K562 (cell line): ENCODE measurements around the gene MAD1L1. TPM values are rescaled to one million over a fixed set of nuclear protein-coding genes. Genes with fewer than 3 reads are reported as not detected.

Experiments used
- ATAC-seq: fragments of 200-7000 bp; cut with Tn5 transposase; 3 replicates; pipeline ENCODE4 v1.9.1; 2020; ENCODE audit warnings: moderate library complexity
- BruUV-seq: library from RNA; stranded (reverse); fragments of 400-500 nt; replicated peaks from 2 replicates; lab custom pipeline; 2021; lab: Mats Ljungman, UMichigan
- CTCF ChIA-PET: fragments of 300-600 bp; formaldehyde crosslinking; extraction: SDS; loops from one replicate; lab custom pipeline; 2021; ENCODE audit warnings: low intra/inter-chr PET ratio; lab: Yijun Ruan, JAX
- POLR2A ChIA-PET: fragments of 300-600, 350-650 bp; sonication (Branson Sonifier 250); formaldehyde crosslinking; extraction: SDS; loops from one replicate; lab custom pipeline; 2021; ENCODE audit warnings: antibody characterized with exemption, inconsistent platforms; lab: Yijun Ruan, JAX
- DNase-seq, 4 experiments: peaks; one replicate each; pipeline versions ENCODE4 v3.0.0 to v3.0.0-alpha.2; 2011 to 2018; ENCODE audit warnings: low spot score in 3 of 4, mixed read lengths in 3 of 4; ENCODE audit errors: extremely low read depth in 1 of 4
- FAIRE-seq: peaks from 2 replicates; lab custom pipeline; 2011; peaks lifted over from hg19 to GRCh38; lab: Jason Lieb, UNC
- H2AFZ ChIP-seq: 2 replicates; pipeline ENCODE4 v1.6.0; 2011; ENCODE audit warnings: low read depth, low read length, control low read depth, inconsistent platforms
- H3K27ac ChIP-seq: fragments of 200-600 bp; 3 replicates; pipeline ENCODE4 v1.8.0; 2011; ENCODE audit warnings: low read depth, mild to moderate bottlenecking, control low read depth, inconsistent platforms, low read length, moderate library complexity, mixed read lengths; ENCODE audit errors: extremely low read depth
- H3K27me3 ChIP-seq, 2 experiments: fragments of 300-600 bp in 1 of 2; 2 replicates in 1 of 2; 3 replicates in 1 of 2; pipeline versions ENCODE4 v1.6.0 to v1.8.0; 2011; ENCODE audit warnings: inconsistent platforms in 2 of 2, low read length in 2 of 2, mild to moderate bottlenecking in 1 of 2, mixed read lengths in 1 of 2, moderate library complexity in 1 of 2; ENCODE audit not compliant: control insufficient read depth in 2 of 2, insufficient read depth in 2 of 2
- H3K36me3 ChIP-seq: fragments of 300-600 bp; 3 replicates; pipeline ENCODE4 v1.8.0; 2011; ENCODE audit warnings: mild to moderate bottlenecking, low read length, inconsistent platforms; ENCODE audit not compliant: control insufficient read depth, insufficient read depth
- H3K4me1 ChIP-seq, 2 experiments: fragments of 200-600 bp in 1 of 2; replicated peaks in 1 of 2; 2 replicates in 1 of 2; 3 replicates in 1 of 2; pipeline versions ENCODE4 v1.5.1 to v1.8.0; 2011; ENCODE audit warnings: inconsistent platforms in 2 of 2, low read length in 2 of 2, mild to moderate bottlenecking in 1 of 2, mixed read lengths in 1 of 2, moderate library complexity in 1 of 2; ENCODE audit not compliant: control insufficient read depth in 2 of 2, insufficient read depth in 2 of 2
- H3K4me2 ChIP-seq: 2 replicates; pipeline ENCODE4 v1.6.1; 2011; ENCODE audit warnings: low read length, control low read depth, inconsistent platforms, mixed read lengths; ENCODE audit not compliant: insufficient read depth
- H3K4me3 ChIP-seq: fragments of 200-600 bp; sonication (generic), shearing (Covaris generic); 2 replicates; pipeline ENCODE4 v1.5.1; 2016; ENCODE audit warnings: control low read depth, inconsistent platforms
- H3K79me2 ChIP-seq: fragments of 200-600 bp; 3 replicates; pipeline ENCODE4 v1.8.0; 2011; ENCODE audit warnings: low read length, inconsistent platforms; ENCODE audit not compliant: control insufficient read depth, insufficient read depth
- H3K9ac ChIP-seq, 2 experiments: 2 replicates each; pipeline versions ENCODE4 v1.6.0 to v1.6.1; 2011; ENCODE audit warnings: low read depth in 2 of 2, low read length in 2 of 2, control low read depth in 1 of 2, inconsistent platforms in 1 of 2, mild to moderate bottlenecking in 1 of 2, mixed read lengths in 1 of 2; ENCODE audit not compliant: insufficient read depth in 1 of 2
- H3K9me1 ChIP-seq: one replicate; pipeline ENCODE4 v1.6.0; 2011; ENCODE audit warnings: inconsistent platforms, mild to moderate bottlenecking, low read length, moderate library complexity; ENCODE audit not compliant: control insufficient read depth, insufficient read depth
- H3K9me3 ChIP-seq: replicated peaks from 2 replicates; pipeline ENCODE4 v1.5.1; 2011; ENCODE audit warnings: low read depth, low read length, inconsistent platforms; ENCODE audit not compliant: control insufficient read depth, insufficient read depth
- H4K20me1 ChIP-seq: replicated peaks from 2 replicates; pipeline ENCODE4 v1.6.1; 2011; ENCODE audit warnings: low read length, inconsistent platforms, mixed read lengths; ENCODE audit not compliant: control insufficient read depth, insufficient read depth
- ARID2 ChIP-seq: fragments of 450-650 bp; IDR thresholded peaks from 2 replicates; pipeline ENCODE4 v1.6.1; 2017; ENCODE audit warnings: antibody characterized with exemption, mild to moderate bottlenecking
- CC2D1A ChIP-seq: fragments of 450-650 bp; IDR thresholded peaks from 2 replicates; pipeline ENCODE4 v1.6.1; 2017; ENCODE audit warnings: mild to moderate bottlenecking
- CCNT2 ChIP-seq: IDR thresholded peaks from 2 replicates; pipeline ENCODE4 v1.6.1; 2011; ENCODE audit warnings: borderline replicate concordance, low read depth, mild to moderate bottlenecking, moderate library complexity, mixed read lengths, low read length; ENCODE audit not compliant: insufficient read length; ENCODE audit errors: extremely low read depth
- EZH2 ChIP-seq: IDR thresholded peaks from 2 replicates; pipeline ENCODE4 v1.6.1; 2012; ENCODE audit warnings: low read depth, mild to moderate bottlenecking, inconsistent platforms, low read length, borderline replicate concordance
- GATAD2B ChIP-seq: fragments of 450-650 bp; IDR thresholded peaks from 2 replicates; pipeline ENCODE4 v1.6.1; 2017; ENCODE audit warnings: mild to moderate bottlenecking, borderline replicate concordance
- GTF2B ChIP-seq: IDR thresholded peaks from 2 replicates; pipeline ENCODE4 v1.6.1; 2011; ENCODE audit not compliant: insufficient read length; ENCODE audit errors: extremely low read depth
- STAT5A ChIP-seq: IDR thresholded peaks from 2 replicates; pipeline ENCODE4 v1.6.1; 2012; ENCODE audit warnings: low read length, inconsistent platforms, borderline replicate concordance
- TRIM25 ChIP-seq: fragments of 450-650 bp; IDR thresholded peaks from 2 replicates; pipeline ENCODE4 v1.7.0; 2016; ENCODE audit warnings: borderline replicate concordance
- ZNF280A ChIP-seq: fragments of 450-650 bp; IDR thresholded peaks from 2 replicates; pipeline ENCODE4 v1.6.1; 2018; ENCODE audit warnings: mild to moderate bottlenecking, low read depth; ENCODE audit not compliant: partially characterized antibody
- ZNF583 ChIP-seq: fragments of 250-450 bp; sonication (Bioruptor Pico); IDR thresholded peaks from 2 replicates; pipeline ENCODE4 v1.4.0; 2020
- WGBS: fragments of 100-300 bp; shearing (Covaris generic); methylation state at CpG from one replicate; pipeline ENCODE4 v1.1.6; 2016; ENCODE audit warnings: low coverage, mixed read lengths; ENCODE audit not compliant: insufficient coverage; ENCODE audit errors: missing lambda C conversion rate; 5-methylcytosine and 5-hydroxymethylcytosine counted together
- in situ Hi-C: fragments of 300-500 bp; cut with MboI; formaldehyde crosslinking; loops from 4 replicates; pipeline ENCODE4 v1.15.0; 2018; ENCODE audit warnings: inconsistent platforms, mixed read lengths
- intact Hi-C: fragments of 100-400 bp; cut with micrococcal nuclease; formaldehyde crosslinking; loops from 2 replicates; pipeline ENCODE4 v1.14.2; 2022
- polyA plus RNA-seq, 8 experiments: library from polyadenylated mRNA; depleted of rRNA in 4 of 8; stranded (reverse) in 5 of 8; unstranded in 3 of 8; fragments of >200 nt; fragmentation: Nextera tagmentation in 2 of 8; fragmentation: Illumina TruSeq in 1 of 8; extraction: Ambion mirVana in 2 of 8; extraction: Trizol in 1 of 8; gene quantifications; 2 replicates each; pipeline versions ENCODE4 v1.2.1 to v1.2.3, GENCODE V29; 2011 to 2014; ENCODE audit warnings: inconsistent platforms in 1 of 8, missing spikeins in 1 of 8
- total RNA-seq, 7 experiments: library from RNA; depleted of rRNA in 6 of 7; stranded (reverse); fragments of >200 nt in 6 of 7; fragmentation: Illumina TruSeq in 2 of 7; extraction: Trizol in 2 of 7; gene quantifications; 2 replicates each; pipeline versions ENCODE4 v1.2.1 to v1.2.3, GENCODE V29; 2011 to 2021; ENCODE audit warnings: low replicate concordance in 1 of 7

MAD1L1 gene
- total and polyA plus RNA-seq, 9 of the 15 experiments (the other 6 are each of a cell fraction or from before 2014, with no cell fraction given) = 1.7 to 89.7 (median 18.0) TPM

GRCh38 chr7:1917221-1918062, 315.3 kb downstream of the MAD1L1 start:
- Histone ChIP-seq H3K9me3 (no peaks in the 10 kb centered on the region), H3K27ac (no peak overlapping the region), H3K9ac (peak overlapping the region in 1 of 2 experiments; percentile 26; a peak in 1 of 4 replicates), H3K9me1 (peaks cover 3% of the 10 kb centered on the region), H3K27me3 (no peaks in the 10 kb centered on the region), H3K4me1 (peaks cover 0 to 65% of the 10 kb centered on the region in 2 experiments; a peak in 2 of 5 replicates), H3K4me3 (no peak overlapping the region), H4K20me1 (no peaks in the 10 kb centered on the region), H3K36me3 (no peaks in the 10 kb centered on the region), H3K4me2 (no peak overlapping the region), H2AFZ (no peak overlapping the region), H3K79me2 (no peaks in the 10 kb centered on the region)
- ChIA-PET POLR2A (interaction anchor here (0.7 kb wide), 1 partner anchor 273 kb away, joined by 3 read pairs; no protein-coding TSS in a partner anchor), CTCF (no interaction called here)
- no TSS peak for BruUV-seq
- no peak for TF ChIP-seq EZH2
- no peak for TF ChIP-seq ARID2
- no peak for TF ChIP-seq ZNF583 (CRISPR knock-in tag)
- TF ChIP-seq GTF2B = no peak
- no peak for TF ChIP-seq TRIM25
- TF ChIP-seq STAT5A = no peak
- no peak for TF ChIP-seq ZNF280A
- TF ChIP-seq CC2D1A = no peak
- no peak for TF ChIP-seq GATAD2B
- no peak for TF ChIP-seq CCNT2
- ATAC-seq (no peak; the same call in 2 of the 3 replicates), DNase-seq (no peak), FAIRE-seq (no peak)
- 80% methylated on average over 16 of the region's 31 CpGs for WGBS
- intact Hi-C loops = no loop called here
- in situ Hi-C loops = no loop called here
